H9 (cell line): ENCODE measurements around the gene C17orf50. TPM values are rescaled to one million over a fixed set of nuclear protein-coding genes. Genes with fewer than 3 reads are reported as not detected.

Experiments used
- DNase-seq: peaks from one replicate; pipeline ENCODE4 v3.0.0-alpha.2; 2017
- H2AFZ ChIP-seq: one replicate; pipeline ENCODE4 v1.6.1; 2013; ENCODE audit warnings: mild to moderate bottlenecking, low read length, control low read depth, moderate library complexity
- H2AK5ac ChIP-seq: 2 replicates; pipeline ENCODE4 v1.6.1; 2013; ENCODE audit warnings: low read length, control low read depth, mixed read lengths; ENCODE audit not compliant: insufficient read length
- H2BK120ac ChIP-seq: one replicate; pipeline ENCODE4 v1.6.1; 2013; ENCODE audit warnings: low read depth, mild to moderate bottlenecking, low read length, control low read depth, inconsistent platforms; ENCODE audit not compliant: poor library complexity, severe bottlenecking
- H2BK12ac ChIP-seq: 2 replicates; pipeline ENCODE4 v1.6.1; 2013; ENCODE audit warnings: low read length, control low read depth, mixed read lengths, low read depth; ENCODE audit not compliant: insufficient read length
- H2BK15ac ChIP-seq: 2 replicates; pipeline ENCODE4 v1.6.1; 2013; ENCODE audit warnings: low read depth, low read length, control low read depth
- H2BK20ac ChIP-seq: one replicate; pipeline ENCODE4 v1.6.1; 2013; ENCODE audit warnings: low read depth, mild to moderate bottlenecking, low read length, control low read depth, inconsistent platforms; ENCODE audit not compliant: poor library complexity, severe bottlenecking
- H2BK5ac ChIP-seq: 2 replicates; pipeline ENCODE4 v1.6.1; 2013; ENCODE audit warnings: low read length, control low read depth, mixed read lengths; ENCODE audit not compliant: insufficient read length
- H3K14ac ChIP-seq: 2 replicates; pipeline ENCODE4 v1.6.1; 2013; ENCODE audit warnings: low read length, control low read depth; ENCODE audit not compliant: insufficient read depth
- H3K18ac ChIP-seq: 2 replicates; pipeline ENCODE4 v1.6.1; 2013; ENCODE audit warnings: low read depth, mild to moderate bottlenecking, mixed read lengths, low read length, control low read depth; ENCODE audit not compliant: insufficient read length
- H3K23ac ChIP-seq: 2 replicates; pipeline ENCODE4 v1.6.1; 2013; ENCODE audit warnings: low read length, control low read depth, mixed read lengths, low read depth; ENCODE audit not compliant: insufficient read length
- H3K23me2 ChIP-seq: 2 replicates; pipeline ENCODE4 v1.6.1; 2013; ENCODE audit warnings: low read depth, mild to moderate bottlenecking, mixed read lengths, low read length, control low read depth; ENCODE audit not compliant: insufficient read length, poor library complexity, severe bottlenecking
- H3K27ac ChIP-seq: 2 replicates; pipeline ENCODE4 v1.5.1; 2013; ENCODE audit warnings: low read length, control low read depth, mixed read lengths, low read depth; ENCODE audit not compliant: insufficient read length
- H3K27me3 ChIP-seq: 2 replicates; pipeline ENCODE4 v1.6.1; 2013; ENCODE audit warnings: low read length, control low read depth, inconsistent platforms; ENCODE audit not compliant: insufficient read depth
- H3K4ac ChIP-seq: 2 replicates; pipeline ENCODE4 v1.6.1; 2013; ENCODE audit warnings: low read depth, mild to moderate bottlenecking, control low read depth, inconsistent platforms, low read length, moderate library complexity
- H3K4me1 ChIP-seq: 2 replicates; pipeline ENCODE4 v1.6.1; 2013; ENCODE audit warnings: low read length, control low read depth, inconsistent platforms; ENCODE audit not compliant: insufficient read depth
- H3K4me2 ChIP-seq: 2 replicates; pipeline ENCODE4 v1.6.1; 2013; ENCODE audit warnings: low read length, control low read depth, mixed read lengths; ENCODE audit not compliant: insufficient read length, insufficient read depth
- H3K56ac ChIP-seq: 2 replicates; pipeline ENCODE4 v1.6.1; 2013; ENCODE audit warnings: low read depth, mild to moderate bottlenecking, mixed read lengths, low read length, control low read depth; ENCODE audit not compliant: insufficient read length
- H3K79me1 ChIP-seq: 2 replicates; pipeline ENCODE4 v1.6.1; 2013; ENCODE audit warnings: low read depth, mild to moderate bottlenecking, moderate library complexity, low read length, control low read depth, inconsistent platforms; ENCODE audit not compliant: insufficient read depth, poor library complexity, severe bottlenecking
- H3K79me2 ChIP-seq: 2 replicates; pipeline ENCODE4 v1.6.1; 2013; ENCODE audit warnings: low read length, control low read depth, inconsistent platforms; ENCODE audit not compliant: insufficient read depth
- H3K9ac ChIP-seq: 2 replicates; pipeline ENCODE4 v1.6.1; 2013; ENCODE audit warnings: low read length, control low read depth, mixed read lengths; ENCODE audit not compliant: insufficient read length; ENCODE audit errors: extremely low read depth
- H3K9me3 ChIP-seq: one replicate; pipeline ENCODE4 v1.6.1; 2013; ENCODE audit warnings: low read depth, low read length, inconsistent platforms; ENCODE audit not compliant: control insufficient read depth
- H3T11ph ChIP-seq: one replicate; pipeline ENCODE4 v1.6.1; 2013; ENCODE audit warnings: mild to moderate bottlenecking, low read length, control low read depth, inconsistent platforms
- H4K20me1 ChIP-seq: one replicate; pipeline ENCODE4 v1.6.1; 2013; ENCODE audit not compliant: control insufficient read depth, insufficient read length, insufficient read depth
- H4K5ac ChIP-seq: 2 replicates; pipeline ENCODE4 v1.6.1; 2013; ENCODE audit warnings: low read depth, mild to moderate bottlenecking, mixed read lengths, low read length, control low read depth; ENCODE audit not compliant: insufficient read length
- H4K8ac ChIP-seq: replicated peaks from 2 replicates; pipeline ENCODE4 v1.6.1; 2013; ENCODE audit warnings: low read length, control low read depth, mixed read lengths, low read depth; ENCODE audit not compliant: insufficient read length
- H4K91ac ChIP-seq: 2 replicates; pipeline ENCODE4 v1.6.1; 2013; ENCODE audit warnings: low read depth, mild to moderate bottlenecking, moderate library complexity, mixed read lengths, low read length, control low read depth; ENCODE audit not compliant: insufficient read length
- H3K27ac Mint-ChIP-seq, 3 experiments: 2 replicates in 2 of 3; 3 replicates in 1 of 3; pipeline ENCODE4 v1.8.0; 2020 to 2021; ENCODE audit warnings: mixed read lengths in 3 of 3, mild to moderate bottlenecking in 1 of 3, moderate library complexity in 1 of 3
- H3K27me3 Mint-ChIP-seq: 2 replicates; pipeline ENCODE4 v1.8.0; 2021; ENCODE audit warnings: low read depth, mild to moderate bottlenecking, moderate library complexity, mixed read lengths
- H3K36me3 Mint-ChIP-seq, 3 experiments: 2 replicates in 2 of 3; 3 replicates in 1 of 3; pipeline ENCODE4 v1.8.0; 2020 to 2021; ENCODE audit warnings: low read depth in 3 of 3, mixed read lengths in 3 of 3; ENCODE audit not compliant: insufficient read depth in 1 of 3
- H3K4me1 Mint-ChIP-seq, 2 experiments: 2 replicates each; pipeline ENCODE4 v1.8.0; 2020; ENCODE audit warnings: mixed read lengths in 2 of 2
- H3K4me3 Mint-ChIP-seq, 2 experiments: 2 replicates in 1 of 2; 3 replicates in 1 of 2; pipeline ENCODE4 v1.8.0; 2020 to 2021; ENCODE audit warnings: mild to moderate bottlenecking in 2 of 2, mixed read lengths in 2 of 2, moderate library complexity in 1 of 2
- H3K9me3 Mint-ChIP-seq, 2 experiments: 2 replicates in 1 of 2; 3 replicates in 1 of 2; pipeline ENCODE4 v1.8.0; 2020; ENCODE audit warnings: mild to moderate bottlenecking in 2 of 2, mixed read lengths in 2 of 2, moderate library complexity in 1 of 2
- WGBS: extraction: QIAGEN DNeasy Blood & Tissue Kit; methylation state at CpG from one replicate; pipeline ENCODE4 v1.1.7; 2013; ENCODE audit warnings: missing lambda C conversion rate, low lambda C conversion rate, mixed read lengths; ENCODE audit not compliant: insufficient read length; ENCODE audit errors: extremely low coverage; 5-methylcytosine and 5-hydroxymethylcytosine counted together
- total RNA-seq: library from RNA; stranded (reverse); gene quantifications from 2 replicates; pipeline ENCODE4 v1.2.1, GENCODE V29; 2021
- TF ChIP-seq, protein P1 (sequence below): fragments of 200-600 bp; sonication (generic); conservative IDR thresholded peaks from 3 replicates; pipeline ENCODE4 v1.8.0; 2021; ENCODE audit warnings: antibody characterized with exemption, mild to moderate bottlenecking

C17orf50 gene
- total RNA-seq, 1 experiment from 2014 or later = not detected

DNA sequence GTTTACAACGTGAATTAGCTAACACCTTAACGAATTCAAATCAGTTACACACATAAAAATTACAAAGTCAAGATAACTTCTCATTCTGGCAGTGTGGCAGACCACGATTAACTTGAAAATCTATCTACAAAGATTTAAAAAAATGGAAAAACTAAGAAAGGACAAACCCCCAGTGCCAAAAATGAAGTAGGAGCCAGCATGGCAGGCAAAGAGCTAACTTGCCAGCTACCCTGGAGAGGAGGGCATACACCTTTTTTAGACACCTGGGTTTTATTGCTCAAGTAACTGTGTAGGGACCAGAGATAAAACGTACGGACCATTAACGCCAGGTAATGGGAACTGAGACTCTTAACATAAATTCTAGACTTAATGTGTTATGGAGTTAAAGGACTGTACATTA is 51.1 kb downstream of the C17orf50 start:
- H2BK20ac ChIP-seq = no peak overlapping the region
- H3K23ac ChIP-seq = no peak overlapping the region
- no peak overlapping the region for H4K91ac ChIP-seq
- H3K27me3 ChIP-seq = no peaks in the 10 kb centered on the region
- TF ChIP-seq, protein P1, sequence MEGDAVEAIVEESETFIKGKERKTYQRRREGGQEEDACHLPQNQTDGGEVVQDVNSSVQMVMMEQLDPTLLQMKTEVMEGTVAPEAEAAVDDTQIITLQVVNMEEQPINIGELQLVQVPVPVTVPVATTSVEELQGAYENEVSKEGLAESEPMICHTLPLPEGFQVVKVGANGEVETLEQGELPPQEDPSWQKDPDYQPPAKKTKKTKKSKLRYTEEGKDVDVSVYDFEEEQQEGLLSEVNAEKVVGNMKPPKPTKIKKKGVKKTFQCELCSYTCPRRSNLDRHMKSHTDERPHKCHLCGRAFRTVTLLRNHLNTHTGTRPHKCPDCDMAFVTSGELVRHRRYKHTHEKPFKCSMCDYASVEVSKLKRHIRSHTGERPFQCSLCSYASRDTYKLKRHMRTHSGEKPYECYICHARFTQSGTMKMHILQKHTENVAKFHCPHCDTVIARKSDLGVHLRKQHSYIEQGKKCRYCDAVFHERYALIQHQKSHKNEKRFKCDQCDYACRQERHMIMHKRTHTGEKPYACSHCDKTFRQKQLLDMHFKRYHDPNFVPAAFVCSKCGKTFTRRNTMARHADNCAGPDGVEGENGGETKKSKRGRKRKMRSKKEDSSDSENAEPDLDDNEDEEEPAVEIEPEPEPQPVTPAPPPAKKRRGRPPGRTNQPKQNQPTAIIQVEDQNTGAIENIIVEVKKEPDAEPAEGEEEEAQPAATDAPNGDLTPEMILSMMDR = no peak
- Mint-ChIP-seq H3K9me3 (no peaks in the 10 kb centered on the region), H3K4me1 (peaks cover 39 to 40% of the 10 kb centered on the region in 2 experiments), H3K4me3 (peak overlapping the region; percentile 38 to 43; a peak in 4 of 5 replicates), H3K27ac (no peak overlapping the region), H3K27me3 (no peaks in the 10 kb centered on the region; the same call in 1 of the 2 replicates), H3K36me3 (peaks cover 23 to 51% (median 30%) of the 10 kb centered on the region in 3 experiments; a peak in 6 of 7 replicates)
- no peaks in the 10 kb centered on the region for H3K9me3 ChIP-seq
- peaks cover 34% of the 10 kb centered on the region; the same call in 1 of the 2 replicates for H3K79me2 ChIP-seq
- H2BK12ac ChIP-seq = no peak overlapping the region
- H2AK5ac ChIP-seq = no peak overlapping the region
- no peak overlapping the region for H3K27ac ChIP-seq
- no peak overlapping the region for H3K18ac ChIP-seq
- no peak overlapping the region for H2AFZ ChIP-seq
- no peak overlapping the region for H4K8ac ChIP-seq
- H3K9ac ChIP-seq = no peak overlapping the region
- H3K56ac ChIP-seq = no peak overlapping the region
- H2BK120ac ChIP-seq = no peak overlapping the region
- no peak overlapping the region for H2BK15ac ChIP-seq
- peaks cover 4% of the 10 kb centered on the region for H3K23me2 ChIP-seq
- no peaks in the 10 kb centered on the region for H4K20me1 ChIP-seq
- H3K4me2 ChIP-seq = no peak overlapping the region
- peaks cover 2% of the 10 kb centered on the region; the same call in 1 of the 2 replicates for H3K4me1 ChIP-seq
- H3K79me1 ChIP-seq = peaks cover 2% of the 10 kb centered on the region
- H3T11ph ChIP-seq = no peak overlapping the region
- H3K4ac ChIP-seq = no peak overlapping the region
- DNase-seq = no peak
- H2BK5ac ChIP-seq = no peak overlapping the region
- no peak overlapping the region for H3K14ac ChIP-seq
- no peak overlapping the region for H4K5ac ChIP-seq
- no CpG with 5 or more reads among the region's 6 CpGs for WGBS
